GM12892 (cell line): ENCODE measurements around the gene ARHGAP26.

Experiments
- POLR2A ChIP-seq: IDR thresholded peaks from 2 replicates; pipeline ENCODE4 v1.6.1; 2011; ENCODE audit warnings: low read depth, low read length, control low read depth
- POLR2AphosphoS5 ChIP-seq: IDR thresholded peaks from 2 replicates; pipeline ENCODE4 v1.6.1; 2011; ENCODE audit warnings: low read depth, low read length, control low read depth
- TAF1 ChIP-seq: IDR thresholded peaks from 2 replicates; pipeline ENCODE4 v1.6.1; 2011; ENCODE audit warnings: low read depth, mild to moderate bottlenecking, control low read depth, low read length, borderline replicate concordance

- 0 out of 2 replicates have a peak, but pooled peaks have one; percentile 11 for TF ChIP-seq POLR2A
- no peak for TF ChIP-seq POLR2AphosphoS5
- TF ChIP-seq TAF1, result no peak
Measured at GRCh38 chr5:143059355-143059754, 289.2 kb downstream of the ARHGAP26 start.
